Panc1 (cell line): ENCODE data around the gene CCDC197.

Experiments
- POLR2AphosphoS5 ChIP-seq: IDR thresholded peaks from 2 replicates; pipeline ENCODE4 v1.6.1; 2012; ENCODE audit warnings: mild to moderate bottlenecking, low read depth, low read length, moderate library complexity
- SIN3A ChIP-seq: IDR thresholded peaks from 2 replicates; pipeline ENCODE4 v1.6.1; 2012; ENCODE audit warnings: low read depth, mild to moderate bottlenecking, low read length, moderate library complexity, borderline replicate concordance; ENCODE audit not compliant: insufficient read depth
- TCF7L2 ChIP-seq: IDR thresholded peaks from 2 replicates; pipeline ENCODE4 v1.6.1; 2011; ENCODE audit warnings: mild to moderate bottlenecking, low read depth, low read length, inconsistent platforms
- TF ChIP-seq, protein P1 (sequence below): fragments of 450-650 bp; IDR thresholded peaks from 2 replicates; pipeline ENCODE4 v1.5.1; 2017; ENCODE audit warnings: mild to moderate bottlenecking

DNA sequence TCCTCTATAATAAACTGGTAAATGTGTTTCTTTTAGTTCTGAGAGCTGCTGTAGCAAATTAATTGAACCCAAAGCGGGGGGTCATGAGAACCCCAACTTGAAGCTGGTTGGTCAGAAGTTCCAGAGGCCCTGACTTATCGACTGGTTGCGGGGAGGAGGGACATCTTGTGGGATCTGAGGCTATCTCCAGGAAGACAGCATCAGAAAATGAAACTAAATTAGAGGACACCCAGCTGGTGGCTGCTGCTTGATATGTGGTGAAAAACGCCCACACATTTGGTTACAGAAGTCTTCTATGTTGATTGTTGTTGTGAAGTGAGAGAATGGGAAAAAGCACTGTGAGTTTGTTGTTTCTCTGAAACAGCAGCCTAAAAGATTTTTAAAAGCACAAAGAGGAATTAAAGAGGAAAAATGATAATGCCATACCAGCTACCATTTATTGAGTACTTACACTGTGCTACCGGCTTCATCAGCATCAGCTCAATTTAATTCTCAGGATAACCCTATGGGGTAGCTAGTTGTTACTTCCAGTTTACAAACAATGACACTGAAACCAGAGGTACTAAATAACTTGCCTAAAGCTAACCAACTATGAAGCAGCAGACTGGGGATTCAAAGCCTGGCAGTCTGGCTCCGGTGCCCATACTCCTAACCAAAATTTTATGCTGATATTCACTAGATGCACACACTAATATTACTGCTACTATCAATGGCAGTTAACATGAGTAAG, 59.6 kb downstream of the CCDC197 start:
- TF ChIP-seq, protein P1, sequence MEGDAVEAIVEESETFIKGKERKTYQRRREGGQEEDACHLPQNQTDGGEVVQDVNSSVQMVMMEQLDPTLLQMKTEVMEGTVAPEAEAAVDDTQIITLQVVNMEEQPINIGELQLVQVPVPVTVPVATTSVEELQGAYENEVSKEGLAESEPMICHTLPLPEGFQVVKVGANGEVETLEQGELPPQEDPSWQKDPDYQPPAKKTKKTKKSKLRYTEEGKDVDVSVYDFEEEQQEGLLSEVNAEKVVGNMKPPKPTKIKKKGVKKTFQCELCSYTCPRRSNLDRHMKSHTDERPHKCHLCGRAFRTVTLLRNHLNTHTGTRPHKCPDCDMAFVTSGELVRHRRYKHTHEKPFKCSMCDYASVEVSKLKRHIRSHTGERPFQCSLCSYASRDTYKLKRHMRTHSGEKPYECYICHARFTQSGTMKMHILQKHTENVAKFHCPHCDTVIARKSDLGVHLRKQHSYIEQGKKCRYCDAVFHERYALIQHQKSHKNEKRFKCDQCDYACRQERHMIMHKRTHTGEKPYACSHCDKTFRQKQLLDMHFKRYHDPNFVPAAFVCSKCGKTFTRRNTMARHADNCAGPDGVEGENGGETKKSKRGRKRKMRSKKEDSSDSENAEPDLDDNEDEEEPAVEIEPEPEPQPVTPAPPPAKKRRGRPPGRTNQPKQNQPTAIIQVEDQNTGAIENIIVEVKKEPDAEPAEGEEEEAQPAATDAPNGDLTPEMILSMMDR: no peak
- no peak for TF ChIP-seq POLR2AphosphoS5
- no peak for TF ChIP-seq TCF7L2
- TF ChIP-seq SIN3A: no peak
